ENCODE results near the gene EZR. TPM values are rescaled to one million over a fixed set of nuclear protein-coding genes. Genes with fewer than 3 reads are reported as not detected.

The EZR gene
- total RNA-seq, 1 experiment from 2014 or later, result 1,402 TPM

- POLR2A ChIA-PET, result interaction anchor here (1.7 kb wide), 1 partner anchor 72 kb away, joined by 6 read pairs; no protein-coding TSS in a partner anchor
- ATAC-seq (no peak), DNase-seq (ENCODE audit: low read depth, low spot score) (no peak)
- Histone ChIP-seq H3K79me2 (ENCODE audit: insufficient read depth, low read length) (peaks cover 100% of the 10 kb centered on the region), H3K9me3 (ENCODE audit: control insufficient read depth in 1 of 2, insufficient read depth in 1 of 2, low read depth in 1 of 2, low read length in 2 of 2) (no peaks in the 10 kb centered on the region), H3K9me2 (ENCODE audit: insufficient read depth) (no peaks in the 10 kb centered on the region), H3K4me2 (ENCODE audit: low read length) (peak overlapping the region; percentile 4), H2AFZ (ENCODE audit: low read depth, low read length, poor library complexity, severe bottlenecking) (no peak overlapping the region), H3K4me1 (ENCODE audit: control insufficient read depth in 1 of 2, insufficient read depth in 2 of 2, low read length in 2 of 2) (peaks cover 92 to 100% of the 10 kb centered on the region in 2 experiments), H4K20me1 (ENCODE audit: insufficient read depth) (peaks cover 88% of the 10 kb centered on the region), H3K27me3 (ENCODE audit: insufficient read depth, low read length) (no peaks in the 10 kb centered on the region), H3K27ac (ENCODE audit: low read depth, low read length) (peak overlapping the region; percentile 57), H3K9ac (ENCODE audit: low read length) (no peak overlapping the region), H3K4me3 (replicated peaks in 1 of 2; ENCODE audit: low read depth in 1 of 2, low read length in 2 of 2) (no peak overlapping the region), H3K36me3 (ENCODE audit: control insufficient read depth in 1 of 2, insufficient read depth in 2 of 2, low read length in 2 of 2) (peaks cover 0 to 64% of the 10 kb centered on the region in 2 experiments; a peak in 3 of 4 replicates)
- CTCF ChIA-PET, result interaction anchor here (1.9 to 2.0 kb wide), 2 partner anchors 78 to 105 kb away, joined by 6 to 8 read pairs; no protein-coding TSS in a partner anchor
- TF ChIP-seq RAD21 (IDR thresholded peaks at IDR 0.05; ENCODE audit: low read depth) (no peak), POLR2AphosphoS5 (IDR thresholded peaks at IDR 0.05; ENCODE audit: low read depth, low read length) (peak; percentile 51)
- intact Hi-C loops (cut with micrococcal nuclease), result no loop called here
- no TSS peak for BruUV-seq (replicated peaks)
- RAD21 ChIA-PET (ENCODE audit: low non-redundant PET in 1 of 2, low total read pairs in 2 of 2, uncharacterized antibody in 2 of 2, unreplicated experiment in 2 of 2), result no interaction called here
These were observed 22.8 kb downstream of the EZR start for GRCh38 chr6:158796353-158796752.

DNA sequence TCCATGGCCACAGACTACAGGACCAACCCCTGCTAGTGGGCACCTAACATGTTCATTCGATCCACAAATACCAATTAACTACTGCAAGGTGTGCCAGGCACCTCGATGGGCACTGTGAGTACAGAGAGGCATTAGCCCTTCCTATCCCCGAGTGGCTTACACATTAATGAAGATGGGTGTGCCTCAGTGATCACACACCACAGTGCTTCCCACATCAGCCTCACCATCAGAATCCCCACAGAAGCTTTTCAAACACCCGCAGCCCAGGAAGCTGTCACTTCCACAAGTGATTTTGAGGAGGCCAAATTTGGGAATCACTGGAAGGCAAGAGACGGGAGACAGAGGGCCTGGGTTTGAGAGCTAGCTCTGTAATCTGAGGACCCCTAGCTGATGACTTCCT is 23.7 kb downstream of the EZR start:
- ChIA-PET POLR2A (interaction anchor here (0.7 to 1.7 kb wide), 2 partner anchors 17 to 72 kb away, joined by 3 to 6 read pairs; no protein-coding TSS in a partner anchor), RAD21 (ENCODE audit: low non-redundant PET in 1 of 2, low total read pairs in 2 of 2, uncharacterized antibody in 2 of 2, unreplicated experiment in 2 of 2) (no interaction called here), CTCF (interaction anchor here (0.8 to 2.0 kb wide), 3 partner anchors 16 to 104 kb away, joined by 3 to 8 read pairs (median 6); no protein-coding TSS in a partner anchor)
- Histone ChIP-seq H3K4me2 (ENCODE audit: low read length) (peak overlapping the region; percentile 4), H3K9me2 (ENCODE audit: insufficient read depth) (no peaks in the 10 kb centered on the region), H3K27me3 (ENCODE audit: insufficient read depth, low read length) (no peaks in the 10 kb centered on the region), H3K9ac (ENCODE audit: low read length) (no peak overlapping the region), H3K27ac (ENCODE audit: low read depth, low read length) (peak overlapping the region; percentile 57), H3K4me3 (replicated peaks in 1 of 2; ENCODE audit: low read depth in 1 of 2, low read length in 2 of 2) (no peak overlapping the region), H2AFZ (ENCODE audit: low read depth, low read length, poor library complexity, severe bottlenecking) (no peak overlapping the region), H3K36me3 (ENCODE audit: control insufficient read depth in 1 of 2, insufficient read depth in 2 of 2, low read length in 2 of 2) (peaks cover 0 to 64% of the 10 kb centered on the region in 2 experiments; a peak in 3 of 4 replicates), H4K20me1 (ENCODE audit: insufficient read depth) (peaks cover 88% of the 10 kb centered on the region), H3K4me1 (ENCODE audit: control insufficient read depth in 1 of 2, insufficient read depth in 2 of 2, low read length in 2 of 2) (peaks cover 91 to 100% of the 10 kb centered on the region in 2 experiments), H3K9me3 (ENCODE audit: control insufficient read depth in 1 of 2, insufficient read depth in 1 of 2, low read depth in 1 of 2, low read length in 2 of 2) (no peaks in the 10 kb centered on the region), H3K79me2 (ENCODE audit: insufficient read depth, low read length) (peaks cover 100% of the 10 kb centered on the region)
- TF ChIP-seq EGR1 (IDR thresholded peaks at IDR 0.05; ENCODE audit: low read depth) (no peak), POLR2AphosphoS5 (IDR thresholded peaks at IDR 0.05; ENCODE audit: low read depth, low read length) (0 out of 2 replicates have a peak, but pooled peaks have one; percentile 9), REST (IDR thresholded peaks at IDR 0.05; ENCODE audit: low read depth) (no peak)
- intact Hi-C loops (cut with micrococcal nuclease), result no loop called here
- 0 out of 2 replicates have a peak, but pooled peaks have one; percentile 3 for ATAC-seq
- BruUV-seq (replicated peaks), result no TSS peak
- DNase-seq (ENCODE audit: low read depth, low spot score), result no peak

Measured in HCT116 (cell line).